ENCODE measurements around the gene CCDC188.

Gene CCDC188

GRCh38 chr22:20188567-20188877 lies 37.7 kb upstream of the CCDC188 start:
- no peak for DNase-seq (ENCODE audit: low spot score)
- TF ChIP-seq CTCF (IDR thresholded peaks at IDR 0.05; ENCODE audit: extremely low read depth, missing control alignments), result no peak

- no peak for TF ChIP-seq CTCF (IDR thresholded peaks at IDR 0.05; ENCODE audit: extremely low read depth, missing control alignments)
- DNase-seq (ENCODE audit: low spot score), result no peak
These were observed 37.1 kb upstream of the CCDC188 start for GRCh38 chr22:20187777-20188566.

- DNase-seq (ENCODE audit: low spot score), result no peak
- TF ChIP-seq CTCF (IDR thresholded peaks at IDR 0.05; ENCODE audit: extremely low read depth, missing control alignments), result no peak
These were observed 36.2 kb upstream of the CCDC188 start for GRCh38 chr22:20186871-20187546.

GRCh38 chr22:20186183-20186870 lies 35.5 kb upstream of the CCDC188 start:
- no peak for DNase-seq (ENCODE audit: low spot score)
- peak; percentile 1 for TF ChIP-seq CTCF (IDR thresholded peaks at IDR 0.05; ENCODE audit: extremely low read depth, missing control alignments)

- DNase-seq (ENCODE audit: low spot score), result no peak
- no peak for TF ChIP-seq CTCF (IDR thresholded peaks at IDR 0.05; ENCODE audit: extremely low read depth, missing control alignments)
These were observed 34.9 kb upstream of the CCDC188 start for GRCh38 chr22:20185750-20186149.

GRCh38 chr22:20184501-20185165 lies 33.8 kb upstream of the CCDC188 start:
- DNase-seq (ENCODE audit: low spot score), result no peak
- no peak for TF ChIP-seq CTCF (IDR thresholded peaks at IDR 0.05; ENCODE audit: extremely low read depth, missing control alignments)

Data from GM20000 (cell line).